NCI-H146 treated with DMSO at 0.1 percent for 48 hours (cell line): ENCODE data around the gene CCDC85C.

Experiments used
- DNase-seq: peaks from one replicate; lab custom pipeline; 2025; ENCODE audit not compliant: unreplicated experiment; lab: John Stamatoyannopoulos, UW

CCDC85C gene

DNA sequence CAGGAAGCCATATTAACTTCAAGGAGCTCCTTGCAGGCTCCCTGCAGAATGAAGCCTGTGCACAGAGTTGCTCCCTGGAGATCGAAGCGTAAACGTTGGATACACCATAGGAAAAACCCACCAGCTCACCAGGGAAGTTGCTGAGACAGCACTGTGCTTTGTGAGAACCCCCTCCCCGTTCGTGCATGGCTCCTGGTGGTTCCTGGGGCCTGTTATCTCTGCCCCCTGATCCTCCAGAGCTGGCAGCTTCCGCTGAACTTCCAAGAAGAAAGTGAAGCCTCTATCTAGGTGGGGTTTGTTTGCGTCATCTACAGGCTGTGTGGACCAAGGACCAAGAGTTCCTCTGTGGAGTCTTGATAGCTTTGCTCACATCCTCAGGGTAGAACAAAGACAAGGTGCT lies 2.4 kb upstream of the CCDC85C start:
- DNase-seq = no peak

DNA sequence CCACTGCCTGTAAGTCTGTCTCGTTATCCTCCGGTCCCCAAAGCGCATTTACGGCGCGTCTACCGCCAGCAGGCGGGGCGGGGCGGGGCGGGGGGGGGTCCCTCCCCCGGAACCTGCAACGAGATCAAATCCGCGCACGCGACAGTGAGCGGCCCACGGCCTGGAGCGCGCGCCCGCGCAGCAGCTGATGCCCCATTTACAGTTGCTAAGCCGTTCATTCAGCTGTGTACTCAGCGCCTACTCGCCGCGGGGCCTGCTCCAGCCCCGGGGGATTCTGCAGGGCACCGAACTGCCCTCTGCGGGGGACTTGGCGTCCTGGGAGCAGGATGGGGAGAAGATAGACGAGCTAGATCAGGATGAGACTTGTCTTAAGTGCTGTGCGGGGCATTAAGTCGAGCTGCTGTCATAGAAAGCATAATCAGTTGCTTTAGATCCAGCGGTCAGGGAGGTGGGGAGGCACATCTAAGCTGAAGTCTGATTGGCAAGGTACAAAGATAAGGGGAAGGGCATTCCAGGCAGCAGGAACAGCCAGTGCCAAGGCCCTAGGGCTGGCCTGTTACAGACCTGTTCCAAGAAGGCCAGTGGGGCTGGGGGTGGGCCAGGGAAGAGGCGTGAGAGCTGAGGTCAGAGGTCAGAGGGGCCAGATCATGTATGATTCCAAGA lies 1.4 kb upstream of the CCDC85C start:
- peak; percentile 54 for DNase-seq

DNA sequence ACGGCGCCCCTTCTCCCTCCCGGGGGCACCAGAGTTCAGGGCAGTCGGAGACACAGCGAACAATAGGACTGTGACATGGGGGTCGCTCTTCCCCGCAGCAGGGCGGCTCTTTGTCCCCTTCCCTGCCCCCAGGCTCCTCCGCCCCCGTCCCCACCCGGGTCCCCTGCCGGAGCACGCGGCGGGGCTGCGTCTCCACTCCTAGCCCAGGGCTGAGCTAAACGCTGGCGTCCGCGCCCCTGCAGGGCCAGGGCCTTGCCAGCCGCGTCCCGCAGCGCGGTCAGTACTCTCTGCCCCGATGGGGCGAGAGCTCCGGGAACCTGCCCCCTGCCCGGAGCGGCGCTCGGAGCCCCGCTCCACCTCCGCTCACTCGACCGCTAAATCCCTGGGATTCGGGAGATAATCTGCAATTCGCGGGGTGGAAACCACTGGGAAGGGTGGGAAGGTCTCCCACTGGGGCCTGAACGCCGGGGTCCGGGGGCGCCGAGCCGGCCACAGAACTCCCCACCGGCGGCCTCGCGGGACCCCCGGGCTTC lies 825 bp upstream of the CCDC85C start:
- DNase-seq = no peak

DNA sequence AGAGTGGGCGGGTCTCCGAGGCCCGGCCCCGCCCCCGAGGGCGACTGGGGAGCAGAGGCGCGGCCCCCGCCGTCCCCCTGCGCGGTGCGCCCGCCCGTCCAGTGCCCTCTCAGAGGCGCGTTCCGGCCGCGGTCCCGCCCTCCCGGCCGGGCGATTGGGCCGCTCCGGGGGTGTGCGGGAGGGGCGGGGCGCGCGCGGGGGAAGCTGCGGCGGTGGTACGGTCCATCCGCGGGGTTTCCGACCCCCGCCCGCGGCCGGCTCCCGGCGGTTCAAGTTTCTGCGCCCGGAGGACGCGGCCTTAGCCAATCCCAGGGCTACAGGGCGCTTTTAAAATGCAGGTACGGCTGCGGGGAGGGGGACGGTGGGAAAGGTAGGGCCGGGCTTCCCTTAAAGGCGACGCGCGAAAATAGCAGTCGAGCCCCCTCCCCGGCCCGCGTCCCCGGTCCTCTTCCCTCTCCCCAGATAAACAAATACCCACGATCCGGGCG lies 315 bp upstream of the CCDC85C start:
- DNase-seq = peak; percentile 81

DNA sequence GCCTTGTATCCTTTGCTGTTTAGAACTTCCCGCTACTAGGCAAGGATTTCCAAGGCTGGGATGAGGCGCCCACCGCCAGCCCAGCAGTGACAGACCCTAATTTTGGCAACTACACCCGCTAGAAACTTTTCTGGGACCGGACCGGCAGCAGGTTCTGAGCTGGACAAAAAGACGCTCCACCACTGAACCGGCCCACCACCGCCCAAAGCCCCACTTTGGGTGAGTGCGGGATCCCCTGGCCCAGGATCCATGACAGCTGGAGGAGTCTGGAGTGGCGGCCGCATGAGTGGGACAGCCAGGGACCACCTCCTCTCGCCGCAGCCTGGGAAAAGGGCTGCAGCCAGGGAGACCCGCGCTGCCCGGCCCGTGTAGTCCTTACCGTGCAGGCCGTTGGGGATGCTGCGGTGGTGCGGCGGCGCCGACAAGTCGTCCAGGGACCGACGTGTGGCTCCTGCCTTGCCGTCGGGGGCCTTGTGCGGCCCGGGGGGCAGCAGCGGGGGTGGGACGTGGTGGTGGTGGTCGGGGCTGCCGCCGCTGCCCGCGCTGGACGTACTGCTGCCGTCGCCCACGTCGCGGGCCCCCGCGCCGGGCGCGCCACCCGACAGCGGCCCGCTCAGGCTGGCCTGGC lies 1.1 kb downstream of the CCDC85C start:
- DNase-seq = no peak

DNA sequence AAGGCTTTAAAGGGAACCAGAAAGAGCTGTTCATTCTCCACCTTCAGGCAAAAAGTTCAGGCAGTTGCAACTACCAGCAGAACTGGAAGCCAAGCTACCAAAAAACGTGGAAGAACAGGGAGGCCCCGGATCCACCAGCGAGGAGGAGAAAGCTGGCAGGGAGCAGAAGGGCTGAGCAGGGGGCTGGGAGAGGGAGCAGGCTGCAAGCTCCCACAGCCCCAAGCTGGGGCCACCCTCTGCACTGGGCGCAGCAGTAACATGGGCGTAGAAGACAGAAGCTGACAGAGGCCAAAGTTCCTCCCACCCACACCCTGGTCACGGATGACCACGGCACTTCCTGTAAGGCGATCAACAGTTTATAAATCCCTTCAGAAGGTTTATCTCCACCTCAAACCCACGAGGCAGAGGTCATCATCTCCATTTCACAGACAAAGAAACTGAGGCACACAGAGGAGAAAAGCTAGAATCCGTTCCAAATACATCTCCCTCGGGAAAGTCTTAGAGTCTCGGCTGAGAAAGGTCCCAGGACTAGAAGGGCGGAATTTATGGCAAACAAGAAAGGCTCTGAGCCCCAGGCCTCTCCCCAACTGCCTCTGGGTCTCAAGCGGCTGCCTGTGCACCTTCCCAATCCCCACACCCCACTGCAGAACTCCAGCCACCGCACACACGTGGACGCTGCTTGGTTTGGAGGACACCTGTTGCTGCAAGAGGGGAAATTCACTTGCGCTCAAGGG lies 1.8 kb downstream of the CCDC85C start:
- no peak for DNase-seq

DNA sequence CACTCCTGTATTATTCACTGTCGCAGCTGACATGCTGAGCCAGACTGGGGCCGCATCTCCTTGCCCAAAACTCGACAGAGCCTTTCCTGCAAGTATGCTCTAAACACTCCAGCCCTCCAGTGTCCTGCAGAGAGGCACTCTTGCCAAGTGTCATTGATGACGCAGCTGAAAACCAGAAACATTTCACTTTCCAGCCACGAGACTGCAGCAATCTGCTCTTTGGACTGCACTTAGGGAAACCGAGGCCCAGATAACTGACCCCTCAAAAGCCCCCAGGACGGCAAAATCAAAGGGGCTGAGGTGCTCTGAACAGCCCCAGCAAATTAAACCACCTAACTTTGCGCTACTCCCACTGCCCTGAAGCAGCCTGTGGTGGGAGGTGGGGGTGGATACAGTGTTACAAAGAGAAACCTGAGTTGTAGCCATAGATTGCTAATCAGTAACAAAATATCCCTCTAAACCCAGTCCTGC lies 2.6 kb downstream of the CCDC85C start:
- DNase-seq = no peak

DNA sequence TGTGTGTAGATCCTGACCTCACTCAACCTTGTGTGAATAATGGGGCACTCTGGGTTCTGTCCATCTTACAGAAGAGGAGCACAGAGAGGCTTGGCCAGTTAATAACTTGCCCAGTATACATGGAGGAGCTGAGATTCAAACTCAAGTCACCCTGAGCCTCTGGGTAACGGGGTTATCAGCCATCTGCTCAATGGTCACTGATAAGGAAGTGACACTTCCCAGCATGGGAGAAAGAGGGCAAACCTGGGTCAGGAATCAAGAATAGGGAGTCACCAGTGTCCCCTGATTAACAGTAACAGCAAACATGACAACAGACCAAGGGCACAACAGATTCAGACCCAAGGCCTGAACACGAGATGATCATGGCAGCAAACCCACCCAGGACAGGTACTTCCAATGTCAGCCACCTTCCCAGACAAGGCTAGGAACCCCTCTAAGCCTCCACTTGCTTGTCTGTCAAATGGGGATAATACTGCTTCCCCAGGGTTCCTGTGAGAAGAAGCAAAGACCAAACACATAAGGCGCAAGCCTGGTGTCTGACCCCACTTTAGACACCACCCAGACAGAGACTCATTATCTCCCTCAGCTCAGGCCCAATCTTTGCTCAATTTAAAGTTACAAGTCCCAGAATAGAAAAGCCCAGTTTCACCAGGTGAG lies 3.6 kb downstream of the CCDC85C start:
- DNase-seq = no peak

DNA sequence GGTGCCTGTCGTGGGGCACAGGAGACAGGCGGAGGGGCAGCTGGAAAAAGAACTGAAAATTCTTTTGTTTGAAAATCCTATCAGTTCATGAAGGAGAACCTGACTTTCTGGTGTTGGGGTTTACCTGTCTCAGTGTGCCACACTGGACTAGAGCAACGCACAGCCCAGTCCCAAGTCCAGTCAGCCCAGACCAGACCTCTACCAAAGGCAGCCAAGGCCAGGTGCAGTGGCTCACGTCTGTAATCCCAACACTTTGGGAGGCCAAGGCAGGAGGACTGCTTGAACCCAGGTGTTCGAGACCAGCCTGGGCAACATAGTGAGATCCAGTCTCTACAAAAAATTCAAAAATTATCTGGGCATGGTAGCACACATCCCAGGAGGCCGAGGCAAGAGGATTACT lies 4.6 kb downstream of the CCDC85C start:
- no peak for DNase-seq

DNA sequence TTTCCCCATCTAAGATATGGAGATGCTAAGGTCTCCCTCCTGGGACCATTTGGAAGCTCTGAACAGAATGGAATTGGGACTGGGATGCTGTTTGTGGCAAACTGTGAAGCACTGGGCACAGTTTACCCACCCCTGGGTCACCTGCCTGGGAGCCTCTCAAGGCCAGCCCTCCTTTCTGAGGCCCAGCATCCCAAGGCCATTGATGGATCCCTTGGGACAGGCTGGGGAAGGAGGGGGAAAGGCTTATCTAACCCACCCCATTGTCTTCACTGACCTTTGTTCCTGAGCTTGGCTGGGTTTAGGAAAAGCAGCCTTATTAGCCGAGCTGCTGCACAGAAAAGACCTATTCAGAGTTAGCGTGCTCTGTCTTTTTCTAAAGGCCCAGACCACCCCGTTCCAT lies 5.2 kb downstream of the CCDC85C start:
- DNase-seq = no peak

DNA sequence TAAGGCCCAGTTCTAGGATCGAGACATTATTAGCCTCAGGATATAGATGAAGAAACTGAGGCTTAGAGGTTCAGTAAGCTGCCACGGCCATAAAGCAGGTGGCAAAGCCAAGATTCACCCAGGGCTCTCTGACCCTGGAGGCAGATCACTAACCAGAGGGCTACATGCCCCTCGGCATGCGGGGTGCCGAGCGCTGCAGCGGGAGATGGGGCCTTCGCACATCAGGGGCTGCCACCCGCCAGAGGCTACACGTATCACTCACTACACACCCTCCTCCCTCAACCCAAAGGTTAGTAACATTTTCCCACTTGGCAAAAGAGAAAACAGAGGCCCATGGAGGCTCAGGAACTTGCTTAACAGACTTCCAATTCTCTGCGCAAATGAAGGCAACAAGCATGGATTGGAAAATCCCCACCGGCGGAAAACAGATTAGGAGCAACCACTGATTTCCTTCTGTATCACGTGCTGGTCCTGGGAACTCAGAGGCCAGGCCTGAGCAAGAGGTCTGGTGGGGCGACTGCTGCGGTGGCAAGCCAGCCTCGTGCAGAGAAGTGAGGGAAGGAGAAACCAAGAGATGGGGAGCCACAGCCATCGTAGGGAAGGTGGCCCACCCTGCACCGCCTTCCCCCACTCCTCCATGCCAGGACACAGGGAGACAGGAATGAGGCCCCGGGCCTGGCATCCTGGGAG lies 6.0 kb downstream of the CCDC85C start:
- no peak for DNase-seq

DNA sequence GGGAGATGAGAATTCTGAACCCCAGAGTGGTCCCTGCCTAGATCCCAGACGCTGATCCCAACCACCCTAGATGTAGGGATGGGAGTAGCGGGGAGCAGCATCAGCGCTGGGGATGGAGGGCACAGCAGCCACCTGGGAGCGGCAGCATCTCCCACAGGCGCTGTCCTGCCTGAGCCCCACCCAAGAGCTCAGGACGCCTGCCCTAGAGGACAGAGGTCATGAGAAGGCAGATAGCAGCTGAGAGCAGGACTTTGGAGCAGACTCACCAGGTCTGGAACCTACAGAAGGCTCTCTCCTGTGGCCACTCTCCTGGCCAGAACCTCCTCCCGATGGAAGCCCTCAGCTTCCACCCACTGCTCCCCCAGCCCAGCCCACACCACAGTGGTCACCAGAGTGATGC lies 7.2 kb downstream of the CCDC85C start:
- no peak for DNase-seq

DNA sequence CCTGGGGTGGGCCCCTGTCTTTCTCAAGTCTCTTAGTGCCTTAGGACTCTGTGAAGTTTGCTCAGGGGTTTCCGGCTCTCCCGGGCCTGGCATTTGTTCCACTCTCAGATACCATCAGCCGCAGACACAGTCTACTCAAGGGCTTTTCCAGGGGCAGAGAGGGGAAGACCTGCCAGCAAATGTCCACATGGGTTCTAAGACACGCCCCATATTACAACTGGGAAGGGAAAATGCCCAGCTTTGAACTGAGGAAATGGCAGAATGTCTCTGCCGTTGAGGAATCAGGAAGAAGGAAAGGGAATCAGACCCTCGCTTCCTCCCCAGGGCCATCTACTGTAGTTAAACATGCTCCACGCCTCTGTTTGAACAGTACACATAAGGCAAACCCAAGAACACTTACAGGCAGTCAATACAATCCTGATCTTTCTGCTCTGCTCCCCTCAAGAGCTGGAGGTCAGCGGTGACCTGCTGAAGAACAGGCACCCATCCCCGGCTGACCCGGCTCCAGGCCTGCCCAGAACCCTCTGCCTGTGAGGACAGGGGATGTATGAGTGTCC lies 7.9 kb downstream of the CCDC85C start:
- DNase-seq = no peak

DNA sequence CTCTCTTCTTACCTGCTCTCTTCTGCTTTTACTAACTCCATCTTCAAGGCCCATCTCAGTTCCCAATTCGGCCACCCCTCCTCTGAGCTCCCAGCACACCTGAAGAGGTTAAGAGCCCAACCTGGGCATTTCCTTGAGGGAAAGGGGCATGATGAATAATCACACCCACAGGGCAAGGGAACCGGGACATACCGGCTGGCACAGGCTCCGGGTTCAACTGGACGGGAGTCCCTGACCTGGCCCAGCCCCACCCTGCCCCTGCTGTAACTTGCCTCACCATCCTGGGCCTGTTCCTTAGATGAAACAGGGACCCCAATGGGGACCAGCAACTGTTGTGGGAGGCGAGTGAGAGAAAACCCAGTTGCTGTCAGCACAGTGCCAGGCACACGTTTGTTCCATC lies 8.5 kb downstream of the CCDC85C start:
- no peak for DNase-seq

DNA sequence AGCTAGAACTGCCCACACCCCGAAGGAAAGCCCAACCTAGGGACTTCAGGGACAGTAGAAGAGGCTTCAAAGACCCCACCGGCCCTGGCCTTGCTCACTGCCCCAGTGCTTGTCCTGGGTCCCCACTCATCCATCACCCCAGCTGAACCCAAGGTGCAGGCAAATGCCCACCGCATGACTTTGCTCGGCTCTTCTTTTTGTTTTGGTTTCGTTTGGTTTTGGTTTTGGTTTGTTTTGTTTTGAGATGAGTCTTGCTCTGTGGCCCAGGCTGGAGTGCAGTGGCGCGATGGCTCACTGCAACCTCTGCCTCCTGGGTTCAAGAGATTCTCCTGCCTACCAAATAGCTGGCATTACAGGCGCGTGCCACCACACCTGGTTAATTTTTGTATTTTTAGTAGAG lies 9.0 kb downstream of the CCDC85C start:
- no peak for DNase-seq

DNA sequence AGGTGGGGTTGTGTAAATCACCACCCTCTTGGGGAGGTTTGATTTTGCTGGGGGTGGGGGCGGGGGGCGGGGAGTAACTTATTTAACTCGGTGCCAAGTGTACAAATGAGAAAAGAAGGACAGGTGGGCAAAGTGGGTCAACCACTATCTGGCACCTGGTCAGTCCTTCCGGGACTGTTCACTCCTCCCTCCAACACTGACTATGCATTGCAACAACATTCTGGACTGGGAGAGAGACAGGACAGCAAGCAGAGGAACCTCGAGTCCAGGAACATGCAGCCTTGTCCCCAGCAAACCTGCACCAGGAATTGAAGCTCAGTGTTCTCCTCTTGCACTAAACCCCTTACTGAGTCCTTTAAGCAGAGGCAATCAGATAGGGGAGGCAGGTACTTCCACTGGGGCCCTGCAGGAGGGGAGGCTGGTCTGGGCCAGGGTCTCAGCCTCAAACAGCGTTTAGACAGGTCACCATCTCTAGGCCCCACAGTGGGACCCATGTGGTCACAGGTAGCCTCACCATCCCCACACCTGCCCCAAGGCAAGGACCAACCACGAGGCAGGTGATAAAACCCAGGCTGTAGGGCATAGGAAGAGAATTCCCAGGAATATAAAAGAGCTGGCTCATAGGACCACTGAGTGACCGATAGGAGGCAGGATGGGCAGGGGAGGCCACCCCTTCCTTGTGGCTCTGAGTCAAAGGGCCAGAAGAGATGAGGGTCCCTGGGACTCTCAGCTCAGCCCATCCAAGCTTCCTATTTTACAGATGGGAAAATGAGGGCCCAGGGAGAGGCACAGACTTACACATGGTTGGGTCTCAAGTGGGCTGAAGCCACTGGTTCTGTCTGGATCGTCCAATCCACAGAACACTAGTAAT lies 9.8 kb downstream of the CCDC85C start:
- no peak for DNase-seq

DNA sequence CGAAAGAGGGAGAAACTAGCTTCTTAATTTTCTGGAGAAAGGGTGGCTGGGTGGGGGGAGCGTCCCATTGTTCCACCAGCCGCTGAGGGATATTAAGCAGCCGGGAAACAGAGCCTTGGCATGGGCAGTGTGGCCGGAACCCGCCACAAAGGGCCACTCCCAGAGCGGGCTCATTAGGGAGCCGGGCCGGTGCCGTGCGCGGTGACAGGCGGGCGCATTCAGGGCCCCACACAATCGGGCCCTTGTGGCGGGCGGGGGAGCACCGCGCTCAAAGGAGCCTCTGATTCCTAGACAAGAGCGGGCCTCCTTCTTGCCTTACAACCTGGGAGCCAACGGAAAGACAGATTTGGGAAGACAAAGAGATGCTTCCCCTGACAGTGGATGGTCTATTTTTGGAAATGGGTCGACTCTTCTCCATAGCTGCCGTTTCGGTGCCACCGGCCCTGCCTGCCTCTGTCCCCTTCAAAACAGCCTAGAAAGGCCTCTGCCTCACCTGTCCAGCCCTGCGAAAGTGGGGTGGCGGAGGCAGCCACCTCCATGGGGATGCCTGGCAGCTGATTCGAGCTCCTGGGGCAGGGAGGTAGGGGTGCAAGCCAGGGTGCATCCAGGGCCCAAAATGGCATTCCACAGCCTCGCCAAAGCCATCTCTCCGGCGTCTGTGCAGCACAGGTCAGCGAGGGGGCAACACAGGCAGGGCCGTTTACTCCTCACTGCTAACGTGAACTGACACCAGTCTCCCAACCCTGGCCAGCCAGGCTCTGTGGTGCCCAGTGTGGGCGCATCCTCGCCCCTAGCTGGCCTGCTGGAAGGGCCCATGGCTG lies 10.9 kb downstream of the CCDC85C start:
- no peak for DNase-seq

DNA sequence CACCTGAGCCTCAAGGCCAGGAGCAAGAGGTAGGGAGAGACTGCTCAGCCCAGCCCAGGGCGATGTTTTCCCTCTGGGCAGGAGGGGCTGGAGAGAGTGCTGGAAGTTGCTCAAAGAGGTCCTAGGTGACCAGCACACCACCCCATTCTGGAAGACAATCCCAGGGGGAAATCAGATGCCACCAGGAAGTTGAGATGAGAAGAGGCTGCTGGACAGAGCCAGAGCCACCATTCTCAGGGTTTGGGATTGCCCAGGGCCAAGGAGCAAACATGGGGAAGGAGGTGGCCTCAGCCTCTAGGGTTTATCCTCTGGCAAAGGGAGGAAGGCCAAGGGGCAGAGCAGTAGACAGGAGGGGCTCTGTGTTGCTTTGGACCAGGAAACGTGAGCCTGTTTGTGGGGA lies 11.6 kb downstream of the CCDC85C start:
- DNase-seq = no peak
